GM12878 (cell line): ENCODE measurements around the gene RNF126. TPM values are rescaled to one million over a fixed set of nuclear protein-coding genes. Genes with fewer than 3 reads are reported as not detected.
A peak's percentile ranks its signal among the peaks of the same experiment; 100 is the strongest.
"Not testable (repeated sequence)": the region's sequence is repeated elsewhere in the genome, so short reads cannot be mapped to it uniquely, and the experiment has no call there.

Experiments
- ATAC-seq: fragments of 200-7000 bp; cut with Tn5 transposase; 3 replicates; pipeline ENCODE4 v1.9.1; 2020; ENCODE audit warnings: mild to moderate bottlenecking, moderate library complexity
- BruUV-seq: library from RNA; stranded (reverse); fragments of 400-500 nt; replicated peaks from 2 replicates; lab custom pipeline; 2021; lab: Mats Ljungman, UMichigan
- CTCF ChIA-PET: fragments of 300-600 bp; sonication (Branson Sonifier 250); formaldehyde crosslinking; extraction: SDS; loops from one replicate; lab custom pipeline; 2021; ENCODE audit warnings: inconsistent platforms; lab: Yijun Ruan, JAX
- POLR2A ChIA-PET: fragments of 350-600 bp; formaldehyde crosslinking; extraction: SDS; loops from one replicate; lab custom pipeline; 2021; ENCODE audit warnings: inconsistent platforms; lab: Charles Lee
- RAD21 ChIA-PET: fragments of 300-600 bp; sonication (Branson Sonifier 250); formaldehyde crosslinking; loops from one replicate; lab custom pipeline; 2023; ENCODE audit warnings: antibody characterized with exemption; ENCODE audit not compliant: unreplicated experiment; lab: Charles Lee
- SMC1A ChIA-PET: fragments of 300-600 bp; sonication (Branson Sonifier 250); formaldehyde crosslinking; loops from one replicate; lab custom pipeline; 2023; ENCODE audit not compliant: unreplicated experiment, uncharacterized antibody; lab: Charles Lee
- DNase-seq: peaks from one replicate; pipeline ENCODE4 v3.0.0-alpha.2; 2011; ENCODE audit warnings: low read depth, low spot score
- FAIRE-seq: peaks from 3 replicates; lab custom pipeline; 2011; peaks lifted over from hg19 to GRCh38; lab: Jason Lieb, UNC
- H2AFZ ChIP-seq: 2 replicates; pipeline ENCODE4 v1.6.0; 2011; ENCODE audit warnings: low read depth, low read length, control low read depth; ENCODE audit not compliant: control insufficient read depth
- H3K27ac ChIP-seq: 2 replicates; pipeline ENCODE4 v1.5.1; 2011; ENCODE audit warnings: control low read depth; ENCODE audit not compliant: control insufficient read depth, insufficient read depth
- H3K27me3 ChIP-seq, 2 experiments: replicated peaks in 1 of 2; 2 replicates each; pipeline versions ENCODE4 v1.6.0 to v1.6.1; 2011; ENCODE audit warnings: low read length in 1 of 2; ENCODE audit not compliant: control insufficient read depth in 2 of 2, insufficient read depth in 2 of 2
- H3K36me3 ChIP-seq, 2 experiments: 2 replicates each; pipeline ENCODE4 v1.5.1; 2011; ENCODE audit warnings: low read length in 1 of 2; ENCODE audit not compliant: control insufficient read depth in 2 of 2, insufficient read depth in 2 of 2
- H3K4me1 ChIP-seq: 2 replicates; pipeline ENCODE4 v1.6.1; 2011; ENCODE audit warnings: mild to moderate bottlenecking, low read length, moderate library complexity, mixed read lengths; ENCODE audit not compliant: control insufficient read depth, insufficient read depth
- H3K4me2 ChIP-seq: 2 replicates; pipeline ENCODE4 v1.6.0; 2011; ENCODE audit warnings: control low read depth; ENCODE audit not compliant: control insufficient read depth, insufficient read depth
- H3K4me3 ChIP-seq: fragments of 200-600 bp; sonication (generic); 2 replicates; pipeline ENCODE4 v1.5.1; 2016
- H3K79me2 ChIP-seq: 2 replicates; pipeline ENCODE4 v1.6.0; 2011; ENCODE audit warnings: low read length; ENCODE audit not compliant: control insufficient read depth, insufficient read depth
- H3K9ac ChIP-seq: 2 replicates; pipeline ENCODE4 v1.8.0; 2011; ENCODE audit warnings: low read length, control low read depth, mixed read lengths; ENCODE audit not compliant: control insufficient read depth, insufficient read depth
- H3K9me3 ChIP-seq: replicated peaks from 3 replicates; pipeline ENCODE4 v1.5.1; 2011; ENCODE audit warnings: mild to moderate bottlenecking, low read length; ENCODE audit not compliant: control insufficient read depth, insufficient read depth
- H4K20me1 ChIP-seq: 2 replicates; pipeline ENCODE4 v1.6.0; 2011; ENCODE audit not compliant: control insufficient read depth, insufficient read depth
- CHD1 ChIP-seq: IDR thresholded peaks from 2 replicates; pipeline ENCODE4 v1.6.1; 2012; ENCODE audit warnings: low read depth, low read length, improper control_type of control experiment
- CHD4 ChIP-seq: fragments of 200-600 bp; sonication (generic); IDR thresholded peaks from 2 replicates; pipeline ENCODE4 v1.6.1; 2016; ENCODE audit warnings: mild to moderate bottlenecking
- EGR1 ChIP-seq, 2 experiments: IDR thresholded peaks; 1 replicate in 1 of 2; 2 replicates in 1 of 2; pipeline ENCODE4 v1.6.1; 2011 to 2012; ENCODE audit warnings: low read depth in 2 of 2, low read length in 2 of 2, borderline replicate concordance in 1 of 2, mild to moderate bottlenecking in 1 of 2, moderate library complexity in 1 of 2
- HDAC2 ChIP-seq: fragments of 200-600 bp; sonication (generic); IDR thresholded peaks from 2 replicates; pipeline ENCODE4 v1.6.1; 2017
- IRF5 ChIP-seq: fragments of 450-650 bp; IDR thresholded peaks from 2 replicates; pipeline ENCODE4 v1.6.1; 2017; ENCODE audit warnings: borderline replicate concordance
- LARP7 ChIP-seq: fragments of 450-650 bp; IDR thresholded peaks from 2 replicates; pipeline ENCODE4 v1.6.1; 2017; ENCODE audit warnings: mild to moderate bottlenecking
- NFYB ChIP-seq: IDR thresholded peaks from 2 replicates; pipeline ENCODE4 v1.6.1; 2011; ENCODE audit warnings: low read depth, mild to moderate bottlenecking, low read length, improper control_type of control experiment, moderate library complexity; ENCODE audit not compliant: insufficient read depth
- SMC3 ChIP-seq: IDR thresholded peaks from 2 replicates; pipeline ENCODE4 v1.6.1; 2011; ENCODE audit warnings: low read length, improper control_type of control experiment, borderline replicate concordance
- SP1 ChIP-seq: IDR thresholded peaks from one replicate; pipeline ENCODE4 v1.6.1; 2011; ENCODE audit warnings: low read depth, low read length
- SREBF1 ChIP-seq: IDR thresholded peaks from 2 replicates; pipeline ENCODE4 v1.6.1; 2012; ENCODE audit warnings: mild to moderate bottlenecking, low read length
- TBL1XR1 ChIP-seq: IDR thresholded peaks from 2 replicates; pipeline ENCODE4 v1.6.1; 2012; ENCODE audit warnings: low read depth, low read length, improper control_type of control experiment
- WGBS: methylation state at CpG from one replicate; pipeline ENCODE4 v1.1.6; 2016; ENCODE audit warnings: low lambda C conversion rate; ENCODE audit not compliant: insufficient replicate concordance, insufficient coverage; ENCODE audit errors: missing lambda C conversion rate; 5-methylcytosine and 5-hydroxymethylcytosine counted together
- in situ Hi-C: fragments of 300-500 bp; cut with MboI; formaldehyde crosslinking; loops from 9 replicates; pipeline ENCODE4 v1.14.3; 2018; ENCODE audit warnings: mixed read lengths
- intact Hi-C: fragments of 100-400 bp; cut with micrococcal nuclease; formaldehyde crosslinking; loops from one replicate; pipeline ENCODE4 v1.14.2; 2022; ENCODE audit not compliant: unreplicated experiment
- polyA plus RNA-seq, 11 experiments: library from polyadenylated mRNA; depleted of rRNA in 4 of 11; unstranded in 6 of 11; stranded (reverse) in 5 of 11; fragments of >200 nt; fragmentation: Nextera tagmentation in 4 of 11; fragmentation: Illumina TruSeq in 1 of 11; extraction: Ambion mirVana in 4 of 11; extraction: Trizol in 1 of 11; gene quantifications; 1 replicate in 1 of 11; 2 replicates in 10 of 11; pipeline versions ENCODE4 v1.2.1 to v1.2.3, GENCODE V29; 2011 to 2016; ENCODE audit warnings: inconsistent platforms in 2 of 11, missing spikeins in 2 of 11, low read depth in 1 of 11
- total RNA-seq, 4 experiments: library from RNA; depleted of rRNA in 3 of 4; stranded (reverse); fragments of >200 nt in 3 of 4; fragmentation: Illumina TruSeq in 1 of 4; extraction: Trizol in 1 of 4; gene quantifications; 2 replicates each; pipeline versions ENCODE4 v1.2.1 to v1.2.3, GENCODE V29; 2013 to 2021
- TF ChIP-seq, protein P1 (sequence below): fragments of 450-650 bp; IDR thresholded peaks from 2 replicates; pipeline ENCODE4 v1.6.1; 2018; ENCODE audit warnings: borderline replicate concordance, mild to moderate bottlenecking; ENCODE audit not compliant: partially characterized antibody
- TF ChIP-seq, protein P2 (sequence below): IDR thresholded peaks from 2 replicates; pipeline ENCODE4 v1.6.1; 2011; ENCODE audit warnings: low read depth, low read length, improper control_type of control experiment, borderline replicate concordance

RNF126 gene
- total and polyA plus RNA-seq, 10 of the 15 experiments (the other 5 are each of a cell fraction or from before 2014, with no cell fraction given): 0.45 to 100 (median 50.6) TPM

DNA sequence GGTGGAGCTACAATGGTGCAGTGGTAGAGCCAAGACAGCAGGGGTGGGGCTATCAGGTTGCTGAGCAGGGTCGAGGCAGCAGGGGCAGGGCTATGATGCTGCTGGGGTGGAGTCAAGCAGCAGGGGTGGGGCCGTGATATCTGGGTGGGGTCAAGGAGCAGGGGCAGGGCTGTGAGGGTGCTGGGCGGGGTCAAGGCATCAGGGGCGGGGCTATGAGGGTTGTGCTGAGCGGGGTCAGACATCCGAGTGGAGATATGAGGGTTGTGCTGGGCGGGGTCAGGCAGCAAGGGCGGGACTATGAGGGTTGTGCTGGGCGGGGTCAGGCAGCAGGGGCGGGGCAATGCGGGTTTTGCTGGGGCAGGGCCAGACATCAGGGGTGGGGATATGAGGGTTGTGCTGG is 58.7 kb downstream of the RNF126 start:
- CTCF ChIA-PET: no interaction called here
- BruUV-seq: no TSS peak
- FAIRE-seq: no peak

GRCh38 chr19:603779-604178 is 59.2 kb downstream of the RNF126 start:
- H3K9ac ChIP-seq, RAD21 ChIA-PET, H3K9me3 ChIP-seq, intact Hi-C loops, in situ Hi-C loops, CTCF ChIA-PET, DNase-seq, POLR2A ChIA-PET, H2AFZ ChIP-seq, H4K20me1 ChIP-seq, H3K4me3 ChIP-seq, H3K36me3 ChIP-seq, H3K27me3 ChIP-seq, FAIRE-seq, H3K27ac ChIP-seq, H3K4me1 ChIP-seq, SMC1A ChIA-PET, H3K4me2 ChIP-seq, H3K79me2 ChIP-seq, BruUV-seq: not testable (repeated sequence)
- WGBS: 79% methylated on average over 20 of the region's 20 CpGs
- peak; percentile 49 for ATAC-seq

More for the DNA sequence above, 58.7 kb downstream of the RNF126 start:
- POLR2A ChIA-PET: no interaction called here
- H2AFZ ChIP-seq: no peak overlapping the region
- SMC1A ChIA-PET: no interaction called here
- DNase-seq (no peak), ATAC-seq (peak; percentile 85)
- intact Hi-C loops (no loop called here), in situ Hi-C loops (no loop called here)
- H3K36me3 ChIP-seq: no peaks in the 10 kb centered on the region
- 40% methylated on average over 3 of the region's 11 CpGs for WGBS
- H3K27me3 ChIP-seq: no peaks in the 10 kb centered on the region
- H4K20me1 ChIP-seq: no peaks in the 10 kb centered on the region
- no peak overlapping the region for H3K4me3 ChIP-seq
- H3K4me1 ChIP-seq: no peaks in the 10 kb centered on the region
- H3K9me3 ChIP-seq: no peaks in the 10 kb centered on the region
- no peak for TF ChIP-seq CHD1
- TF ChIP-seq SMC3: no peak
- TF ChIP-seq LARP7: no peak
- TF ChIP-seq SP1: no peak
- no peak for TF ChIP-seq CHD4
- no peak for TF ChIP-seq EGR1 (IDR thresholded peaks at IDR 0.05; ENCODE audit: borderline replicate concordance in 1 of 2, low read depth in 2 of 2, low read length in 2 of 2)
- no peak for TF ChIP-seq NFYB
- no peak for TF ChIP-seq SREBF1
- no peak for TF ChIP-seq IRF5
- TF ChIP-seq HDAC2: no peak
- no peak for TF ChIP-seq TBL1XR1
- TF ChIP-seq, protein P1, sequence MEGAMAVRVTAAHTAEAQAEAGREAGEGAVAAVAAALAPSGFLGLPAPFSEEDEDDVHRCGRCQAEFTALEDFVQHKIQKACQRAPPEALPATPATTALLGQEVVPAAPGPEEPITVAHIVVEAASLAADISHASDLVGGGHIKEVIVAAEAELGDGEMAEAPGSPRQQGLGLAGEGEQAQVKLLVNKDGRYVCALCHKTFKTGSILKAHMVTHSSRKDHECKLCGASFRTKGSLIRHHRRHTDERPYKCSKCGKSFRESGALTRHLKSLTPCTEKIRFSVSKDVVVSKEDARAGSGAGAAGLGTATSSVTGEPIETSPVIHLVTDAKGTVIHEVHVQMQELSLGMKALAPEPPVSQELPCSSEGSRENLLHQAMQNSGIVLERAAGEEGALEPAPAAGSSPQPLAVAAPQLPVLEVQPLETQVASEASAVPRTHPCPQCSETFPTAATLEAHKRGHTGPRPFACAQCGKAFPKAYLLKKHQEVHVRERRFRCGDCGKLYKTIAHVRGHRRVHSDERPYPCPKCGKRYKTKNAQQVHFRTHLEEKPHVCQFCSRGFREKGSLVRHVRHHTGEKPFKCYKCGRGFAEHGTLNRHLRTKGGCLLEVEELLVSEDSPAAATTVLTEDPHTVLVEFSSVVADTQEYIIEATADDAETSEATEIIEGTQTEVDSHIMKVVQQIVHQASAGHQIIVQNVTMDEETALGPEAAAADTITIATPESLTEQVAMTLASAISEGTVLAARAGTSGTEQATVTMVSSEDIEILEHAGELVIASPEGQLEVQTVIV: no peak
- TF ChIP-seq, protein P2, sequence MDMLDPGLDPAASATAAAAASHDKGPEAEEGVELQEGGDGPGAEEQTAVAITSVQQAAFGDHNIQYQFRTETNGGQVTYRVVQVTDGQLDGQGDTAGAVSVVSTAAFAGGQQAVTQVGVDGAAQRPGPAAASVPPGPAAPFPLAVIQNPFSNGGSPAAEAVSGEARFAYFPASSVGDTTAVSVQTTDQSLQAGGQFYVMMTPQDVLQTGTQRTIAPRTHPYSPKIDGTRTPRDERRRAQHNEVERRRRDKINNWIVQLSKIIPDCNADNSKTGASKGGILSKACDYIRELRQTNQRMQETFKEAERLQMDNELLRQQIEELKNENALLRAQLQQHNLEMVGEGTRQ: no peak
- H3K79me2 ChIP-seq: no peaks in the 10 kb centered on the region
- RAD21 ChIA-PET: no interaction called here
- H3K27ac ChIP-seq: no peak overlapping the region
- H3K4me2 ChIP-seq: no peak overlapping the region
- H3K9ac ChIP-seq: no peak overlapping the region
